Thoracic aorta (tissue), 2 donors: ENCODE data around the gene CHMP4A. TPM values are rescaled to one million over a fixed set of nuclear protein-coding genes. Genes with fewer than 3 reads are reported as not detected.

Source experiments
- ATAC-seq: fragments of 150-250 bp; one replicate; pipeline ENCODE4 v1.8.0; 2017; ENCODE audit warnings: low read depth; ENCODE audit not compliant: insufficient number of reproducible peaks, low FRiP score
- DNase-seq: peaks from one replicate; pipeline ENCODE4 v3.0.0-alpha.2; 2020; ENCODE audit warnings: low spot score
- H3K27ac ChIP-seq, 2 donors: fragments of 200-600 bp; sonication (generic); 1 replicate in 1 of 2; 2 replicates in 1 of 2; pipeline ENCODE4 v1.5.1; 2016; ENCODE audit warnings: mild to moderate bottlenecking in 2 of 2, moderate library complexity in 2 of 2
- H3K27me3 ChIP-seq: fragments of 200-600 bp; sonication (generic); replicated peaks from 2 replicates; pipeline ENCODE4 v1.6.0; 2016; ENCODE audit warnings: mild to moderate bottlenecking; ENCODE audit not compliant: insufficient read depth
- H3K36me3 ChIP-seq: fragments of 200-600 bp; sonication (generic); one replicate; pipeline ENCODE4 v1.5.1; 2016
- H3K4me1 ChIP-seq, 2 donors: fragments of 200-600 bp; sonication (generic); 1 replicate in 1 of 2; 2 replicates in 1 of 2; pipeline versions ENCODE4 v1.5.1 to v1.6.0; 2016; ENCODE audit warnings: low read depth in 2 of 2, mild to moderate bottlenecking in 1 of 2; ENCODE audit not compliant: control insufficient read depth in 1 of 2
- H3K4me3 ChIP-seq: fragments of 200-600 bp; sonication (generic); 2 replicates; pipeline ENCODE4 v1.5.1; 2016; ENCODE audit warnings: mild to moderate bottlenecking
- H3K9me3 ChIP-seq: fragments of 200-600 bp; sonication (generic); 2 replicates; pipeline ENCODE4 v1.5.1; 2016
- total RNA-seq, 2 donors: library from RNA; depleted of rRNA; stranded (reverse); fragments of >200 nt; gene quantifications; one replicate each; pipeline versions ENCODE4 v1.1.0 to v1.2.3, GENCODE V29; 2016
- TF ChIP-seq, protein P1 (sequence below): fragments of 200-600 bp; sonication (generic); IDR thresholded peaks from one replicate; pipeline ENCODE4 v1.5.1; 2019; ENCODE audit warnings: antibody characterized with exemption

The CHMP4A gene
- total RNA-seq, 2 donors from 2014 or later: 33.4 to 58.3 TPM

DNA sequence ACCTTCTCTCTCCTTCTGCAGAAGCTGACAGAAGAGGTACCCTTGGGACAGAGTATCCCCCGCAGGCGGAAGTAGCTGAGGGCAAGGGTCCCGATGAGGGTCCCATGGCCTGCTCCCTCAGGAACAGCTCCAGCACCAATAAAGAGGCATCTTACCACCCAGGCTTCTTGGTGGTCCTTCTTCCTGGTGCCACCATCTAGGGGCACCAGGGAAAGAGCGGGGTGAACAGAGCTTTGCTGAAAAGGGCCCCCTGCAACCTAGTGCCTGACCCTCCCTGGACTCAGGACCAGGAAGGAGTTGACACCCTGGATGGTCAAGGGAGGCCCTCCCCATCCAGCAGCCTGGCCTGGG lies 52.8 kb downstream of the CHMP4A start:
- no peaks in the 10 kb centered on the region for H3K9me3 ChIP-seq
- no peak overlapping the region for H3K4me3 ChIP-seq
- H3K27me3 ChIP-seq: no peaks in the 10 kb centered on the region
- DNase-seq (no peak), ATAC-seq (no peak)
- TF ChIP-seq, protein P1, sequence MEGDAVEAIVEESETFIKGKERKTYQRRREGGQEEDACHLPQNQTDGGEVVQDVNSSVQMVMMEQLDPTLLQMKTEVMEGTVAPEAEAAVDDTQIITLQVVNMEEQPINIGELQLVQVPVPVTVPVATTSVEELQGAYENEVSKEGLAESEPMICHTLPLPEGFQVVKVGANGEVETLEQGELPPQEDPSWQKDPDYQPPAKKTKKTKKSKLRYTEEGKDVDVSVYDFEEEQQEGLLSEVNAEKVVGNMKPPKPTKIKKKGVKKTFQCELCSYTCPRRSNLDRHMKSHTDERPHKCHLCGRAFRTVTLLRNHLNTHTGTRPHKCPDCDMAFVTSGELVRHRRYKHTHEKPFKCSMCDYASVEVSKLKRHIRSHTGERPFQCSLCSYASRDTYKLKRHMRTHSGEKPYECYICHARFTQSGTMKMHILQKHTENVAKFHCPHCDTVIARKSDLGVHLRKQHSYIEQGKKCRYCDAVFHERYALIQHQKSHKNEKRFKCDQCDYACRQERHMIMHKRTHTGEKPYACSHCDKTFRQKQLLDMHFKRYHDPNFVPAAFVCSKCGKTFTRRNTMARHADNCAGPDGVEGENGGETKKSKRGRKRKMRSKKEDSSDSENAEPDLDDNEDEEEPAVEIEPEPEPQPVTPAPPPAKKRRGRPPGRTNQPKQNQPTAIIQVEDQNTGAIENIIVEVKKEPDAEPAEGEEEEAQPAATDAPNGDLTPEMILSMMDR: no peak
- H3K4me1 ChIP-seq: peaks cover 15 to 38% of the 10 kb centered on the region in 2 donors
- H3K27ac ChIP-seq: peak overlapping the region; percentile 73 to 88
- peaks cover 63% of the 10 kb centered on the region for H3K36me3 ChIP-seq

DNA sequence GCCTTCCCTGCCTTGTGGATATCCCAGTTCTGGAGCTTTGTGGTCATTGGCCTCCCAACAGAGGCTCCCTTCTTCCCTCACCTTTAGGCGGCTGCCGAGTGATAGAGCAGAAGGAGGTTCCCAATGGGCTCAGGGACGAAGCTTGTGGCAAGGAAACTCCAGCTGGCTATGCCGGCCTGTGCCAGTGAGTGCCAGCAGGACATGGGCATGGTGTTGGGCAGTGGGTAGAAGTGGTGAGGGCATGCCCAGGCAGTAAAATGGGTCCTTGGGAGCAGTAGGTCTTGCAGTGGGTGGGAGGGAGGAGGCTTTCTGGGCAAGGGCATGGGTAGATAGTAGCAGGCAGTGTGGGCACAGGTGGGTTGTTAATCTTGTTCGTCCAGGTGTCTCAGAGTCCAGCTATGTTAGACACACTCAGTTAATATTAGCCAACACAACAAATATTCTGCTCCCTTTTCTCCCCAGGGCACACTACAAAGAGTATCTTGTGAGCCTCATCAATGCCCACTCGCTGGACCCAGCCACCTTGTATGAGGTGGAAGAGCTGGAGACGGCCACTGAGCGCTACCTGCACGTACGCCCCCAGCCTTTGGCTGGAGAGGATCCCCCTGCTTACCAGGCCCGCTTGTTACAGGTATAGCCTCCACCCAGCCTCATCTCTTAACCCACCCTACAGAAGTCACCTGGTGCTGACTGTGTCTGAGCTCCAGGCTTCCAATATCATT lies 53.4 kb downstream of the CHMP4A start:
- peak overlapping the region; percentile 73 to 88 for H3K27ac ChIP-seq
- H3K36me3 ChIP-seq: peaks cover 63% of the 10 kb centered on the region
- H3K9me3 ChIP-seq: no peaks in the 10 kb centered on the region
- ATAC-seq (no peak), DNase-seq (no peak)
- TF ChIP-seq, protein P1: no peak
- no peaks in the 10 kb centered on the region for H3K27me3 ChIP-seq
- peaks cover 15 to 38% of the 10 kb centered on the region in 2 donors for H3K4me1 ChIP-seq
- no peak overlapping the region for H3K4me3 ChIP-seq

Other genes starting within 250 kb of the CHMP4A start
- gene DHRS4L2, start 224.6 kb downstream of the CHMP4A start, total RNA-seq: 1 to 10 TPM; 5.5 to 6.9 TPM
- under 1 TPM in 1 of 2 donors, not detected in 1; 0.14 TPM for gene CARMIL3, start 161.5 kb downstream of the CHMP4A start, total RNA-seq
- gene CPNE6, start 141.9 kb downstream of the CHMP4A start, total RNA-seq: 1 to 10 TPM; 1.3 to 2.4 TPM
- 10 to 100 TPM; 11.4 to 16.9 TPM for gene PCK2, start 119.2 kb downstream of the CHMP4A start, total RNA-seq
- 10 to 100 TPM; 52.8 to 54.2 TPM for gene DCAF11, start 98.7 kb downstream of the CHMP4A start, total RNA-seq
- gene NRL, start 98.5 kb downstream of the CHMP4A start, total RNA-seq: 1 to 10 TPM in 1 of 2 donors, under 1 TPM in 1; 0.92 to 6.1 TPM
- gene FITM1, start 82.8 kb downstream of the CHMP4A start, total RNA-seq: under 1 TPM in 1 of 2 donors, not detected in 1; 0.78 TPM
- 10 to 100 TPM; 61.2 to 84.5 TPM for gene PSME1, start 77.3 kb downstream of the CHMP4A start, total RNA-seq
- gene EMC9, start 71.9 kb downstream of the CHMP4A start, total RNA-seq: 10 to 100 TPM in 1 of 2 donors, 1 to 10 TPM in 1; 4.9 to 18.6 TPM
- gene PSME2, start 66.9 kb downstream of the CHMP4A start, total RNA-seq: 10 to 100 TPM; 24.6 to 28.8 TPM
- 10 to 100 TPM; 60.4 to 94.6 TPM for gene RNF31, start 66.0 kb downstream of the CHMP4A start, total RNA-seq
- gene IRF9, start 52.2 kb downstream of the CHMP4A start, total RNA-seq: 10 to 100 TPM; 74.8 to 86.1 TPM
- 10 to 100 TPM; 13.1 to 23.6 TPM for gene REC8, start 41.4 kb downstream of the CHMP4A start, total RNA-seq
- gene IPO4, start 24.7 kb downstream of the CHMP4A start, total RNA-seq: 10 to 100 TPM; 19.9 to 64.6 TPM
- 10 to 100 TPM; 51.8 to 81.9 TPM for gene TM9SF1, start 18.0 kb downstream of the CHMP4A start, total RNA-seq
- not detected for gene TSSK4, start 7.8 kb downstream of the CHMP4A start, total RNA-seq
- 10 to 100 TPM; 15.7 to 24.0 TPM for gene MDP1, start 2.6 kb upstream of the CHMP4A start, total RNA-seq
- gene NEDD8, start 18.9 kb upstream of the CHMP4A start, total RNA-seq: 10 to 100 TPM; 76.0 to 91.4 TPM
- 10 to 100 TPM; 39.2 to 51.3 TPM for gene GMPR2, start 19.4 kb upstream of the CHMP4A start, total RNA-seq
- gene TINF2, start 29.1 kb upstream of the CHMP4A start, total RNA-seq: 10 to 100 TPM; 52.4 to 83.5 TPM
- gene TGM1, start 49.7 kb upstream of the CHMP4A start, total RNA-seq: under 1 TPM in 1 of 2 donors, not detected in 1; 0.21 TPM
- gene RABGGTA, start 58.1 kb upstream of the CHMP4A start, total RNA-seq: 10 to 100 TPM; 28.2 to 44.7 TPM
- gene DHRS1, start 86.3 kb upstream of the CHMP4A start, total RNA-seq: 10 to 100 TPM; 25.5 to 31.4 TPM
- 10 to 100 TPM; 15.8 to 19.2 TPM for gene NOP9, start 86.4 kb upstream of the CHMP4A start, total RNA-seq
- gene CIDEB, start 94.5 kb upstream of the CHMP4A start, total RNA-seq: 10 to 100 TPM; 10.9 to 17.3 TPM
- 10 to 100 TPM; 15.2 to 21.8 TPM for gene LTB4R2, start 96.7 kb upstream of the CHMP4A start, total RNA-seq
- gene LTB4R, start 98.0 kb upstream of the CHMP4A start, total RNA-seq: 10 to 100 TPM in 1 of 2 donors, 1 to 10 TPM in 1; 8.9 to 13.1 TPM
- 10 to 100 TPM; 25.5 to 28.7 TPM for gene ADCY4, start 121.6 kb upstream of the CHMP4A start, total RNA-seq
- gene RIPK3, start 126.5 kb upstream of the CHMP4A start, total RNA-seq: 10 to 100 TPM in 1 of 2 donors, 1 to 10 TPM in 1; 6.8 to 17.9 TPM
- gene NFATC4, start 154.7 kb upstream of the CHMP4A start, total RNA-seq: 10 to 100 TPM; 62.0 to 84.5 TPM
- 10 to 100 TPM in 1 of 2 donors, 1 to 10 TPM in 1; 9.5 to 11.6 TPM for gene NYNRIN, start 185.5 kb upstream of the CHMP4A start, total RNA-seq
- 1 to 10 TPM; 1.3 to 4.2 TPM for gene CBLN3, start 216.2 kb upstream of the CHMP4A start, total RNA-seq
- 10 to 100 TPM; 62.8 to 71.6 TPM for gene KHNYN, start 216.5 kb upstream of the CHMP4A start, total RNA-seq
- gene SDR39U1, start 229.3 kb upstream of the CHMP4A start, total RNA-seq: 10 to 100 TPM; 27.6 to 61.8 TPM